B cell (primary cell): ENCODE results near the gene CACNG7.

ENCODE experiments used
- CTCF ChIP-seq: fragments of 200-600 bp; IDR thresholded peaks from one replicate; pipeline ENCODE4 v1.8.0; 2022; ENCODE audit warnings: antibody characterized with exemption, mild to moderate bottlenecking
- EZH2 ChIP-seq: IDR thresholded peaks from 2 replicates; pipeline ENCODE4 v1.6.1; 2012; ENCODE audit warnings: borderline replicate concordance, low read depth, mild to moderate bottlenecking, moderate library complexity, low read length; ENCODE audit not compliant: insufficient read depth, poor library complexity, severe bottlenecking

- TF ChIP-seq EZH2 (no peak), CTCF (no peak)
These were observed 36.3 kb upstream of the CACNG7 start for GRCh38 chr19:53872762-53873161.
